SK-N-SH treated with all-trans-retinoic acid at 6 μM for 48 hours (cell line): Measurements from ENCODE around the gene TSHZ2.

ENCODE experiments used
- ARNTL ChIP-seq: fragments of 450-650 bp; formaldehyde crosslinking; IDR thresholded peaks from 2 replicates; pipeline ENCODE4 v1.5.0; 2020; ENCODE audit warnings: low read depth, mild to moderate bottlenecking, moderate library complexity, borderline replicate concordance
- CREB5 ChIP-seq: fragments of 250-450 bp; sonication (Bioruptor Pico); IDR thresholded peaks from 2 replicates; pipeline ENCODE4 v1.5.1; 2020; ENCODE audit warnings: low read depth, mild to moderate bottlenecking, moderate library complexity
- CSDC2 ChIP-seq: fragments of 250-450 bp; sonication (Bioruptor Pico); IDR thresholded peaks from 2 replicates; pipeline ENCODE4 v1.5.0; 2020; ENCODE audit warnings: mild to moderate bottlenecking, moderate library complexity
- GLIS3 ChIP-seq: fragments of 250-450 bp; sonication (Bioruptor Pico); IDR thresholded peaks from 2 replicates; pipeline ENCODE4 v1.5.0; 2020; ENCODE audit warnings: mild to moderate bottlenecking, moderate library complexity
- PATZ1 ChIP-seq: fragments of 250-450 bp; sonication (Bioruptor Pico); IDR thresholded peaks from 2 replicates; pipeline ENCODE4 v1.8.0; 2020; ENCODE audit warnings: mild to moderate bottlenecking, moderate library complexity, borderline replicate concordance
- POU6F1 ChIP-seq: fragments of 250-450 bp; sonication (Bioruptor Pico); IDR thresholded peaks from 2 replicates; pipeline ENCODE4 v1.8.0; 2021; ENCODE audit warnings: low read depth, mild to moderate bottlenecking, moderate library complexity, borderline replicate concordance
- PPARA ChIP-seq: fragments of 250-450 bp; sonication (Bioruptor Pico); IDR thresholded peaks from 2 replicates; pipeline ENCODE4 v1.5.0; 2020; ENCODE audit warnings: mild to moderate bottlenecking, borderline replicate concordance
- SNAI2 ChIP-seq: fragments of 250-450 bp; sonication (Bioruptor Pico); IDR thresholded peaks from 2 replicates; pipeline ENCODE4 v1.5.0; 2020; ENCODE audit warnings: mild to moderate bottlenecking, moderate library complexity
- TOX ChIP-seq: fragments of 250-450 bp; sonication (Bioruptor Pico); IDR thresholded peaks from 2 replicates; pipeline ENCODE4 v1.8.0; 2021; ENCODE audit warnings: mild to moderate bottlenecking, moderate library complexity, borderline replicate concordance
- ZFP3 ChIP-seq: fragments of 250-450 bp; sonication (Bioruptor Pico); IDR thresholded peaks from 2 replicates; pipeline ENCODE4 v1.5.0; 2020; ENCODE audit warnings: mild to moderate bottlenecking, moderate library complexity
- ZFP30 ChIP-seq: fragments of 450-650 bp; formaldehyde crosslinking; IDR thresholded peaks from 2 replicates; pipeline ENCODE4 v1.5.0; 2022; ENCODE audit warnings: mild to moderate bottlenecking, moderate library complexity
- ZNF8 ChIP-seq: fragments of 450-650 bp; formaldehyde crosslinking; IDR thresholded peaks from 2 replicates; pipeline ENCODE4 v1.5.0; 2020; ENCODE audit warnings: mild to moderate bottlenecking, moderate library complexity

GRCh38 chr20:53534037-53534436 is 561.9 kb downstream of the TSHZ2 start:
- TF ChIP-seq POU6F1 (CRISPR knock-in tag) (no peak), ZFP30 (no peak), CREB5 (no peak), PATZ1 (CRISPR knock-in tag) (no peak), ZFP3 (CRISPR knock-in tag) (no peak), PPARA (no peak), SNAI2 (no peak), TOX (CRISPR knock-in tag) (no peak), ARNTL (CRISPR knock-in tag) (no peak), CSDC2 (CRISPR knock-in tag) (no peak), ZNF8 (CRISPR knock-in tag) (no peak), GLIS3 (CRISPR knock-in tag) (no peak)
